GM23338 (cell line): Measurements from ENCODE around the gene TIMP3. TPM values are rescaled to one million over a fixed set of nuclear protein-coding genes. Genes with fewer than 3 reads are reported as not detected.

Experiments
- ATAC-seq: fragments of 200-7000 bp; cut with Tn5 transposase; 3 replicates; pipeline ENCODE4 v1.9.1; 2020
- DNase-seq: peaks from one replicate; pipeline ENCODE4 v3.0.0-alpha.2; 2015; ENCODE audit warnings: low spot score
- H2AFZ ChIP-seq: fragments of 200-600 bp; sonication (generic); 2 replicates; pipeline ENCODE4 v1.8.0; 2016; ENCODE audit warnings: antibody characterized with exemption, mild to moderate bottlenecking, moderate library complexity
- H3F3A ChIP-seq: fragments of 200-600 bp; sonication (generic); replicated peaks from 2 replicates; pipeline ENCODE4 v1.8.0; 2017; ENCODE audit warnings: antibody characterized with exemption, mixed run types, low read depth
- H3K27ac ChIP-seq: fragments of 200-600 bp; sonication (generic); 2 replicates; pipeline ENCODE4 v1.6.1; 2016; ENCODE audit warnings: low read depth
- H3K27me3 ChIP-seq: fragments of 200-600 bp; sonication (generic); 2 replicates; pipeline ENCODE4 v1.8.0; 2016; ENCODE audit warnings: mild to moderate bottlenecking, mixed run types, moderate library complexity; ENCODE audit not compliant: insufficient read depth
- H3K36me3 ChIP-seq: fragments of 200-600 bp; sonication (generic); 2 replicates; pipeline ENCODE4 v1.8.0; 2016; ENCODE audit warnings: mild to moderate bottlenecking; ENCODE audit not compliant: insufficient read depth
- H3K4me1 ChIP-seq: fragments of 200-600 bp; sonication (generic); 2 replicates; pipeline ENCODE4 v1.8.0; 2016; ENCODE audit warnings: mild to moderate bottlenecking, moderate library complexity; ENCODE audit not compliant: insufficient read depth
- H3K4me2 ChIP-seq: fragments of 200-600 bp; sonication (generic); 2 replicates; pipeline ENCODE4 v1.7.1; 2017; ENCODE audit warnings: mixed run types
- H3K4me3 ChIP-seq: fragments of 200-600 bp; sonication (generic); 2 replicates; pipeline ENCODE4 v1.6.1; 2016; ENCODE audit warnings: mixed run types
- H3K79me2 ChIP-seq: fragments of 200-600 bp; sonication (generic); replicated peaks from 2 replicates; pipeline ENCODE4 v1.8.0; 2017; ENCODE audit warnings: mild to moderate bottlenecking; ENCODE audit not compliant: insufficient read depth
- H3K9me2 ChIP-seq: fragments of 200-600 bp; sonication (generic); 2 replicates; pipeline ENCODE4 v1.8.0; 2017; ENCODE audit not compliant: insufficient read depth
- H4K20me1 ChIP-seq: fragments of 200-600 bp; sonication (generic); replicated peaks from 2 replicates; pipeline ENCODE4 v1.8.0; 2017; ENCODE audit warnings: mild to moderate bottlenecking; ENCODE audit not compliant: insufficient read depth
- H3K27ac Mint-ChIP-seq: 2 replicates; pipeline ENCODE4 v1.8.0; 2020; ENCODE audit warnings: inconsistent platforms, mild to moderate bottlenecking, moderate library complexity, mixed read lengths
- H3K27me3 Mint-ChIP-seq: 3 replicates; pipeline ENCODE4 v1.8.0; 2022; ENCODE audit warnings: low read depth, mild to moderate bottlenecking, moderate library complexity, mixed read lengths, inconsistent platforms; ENCODE audit not compliant: insufficient read depth, poor library complexity
- H3K36me3 Mint-ChIP-seq: 3 replicates; pipeline ENCODE4 v1.8.0; 2021; ENCODE audit warnings: low read depth, mild to moderate bottlenecking, inconsistent platforms, moderate library complexity, mixed read lengths
- H3K4me1 Mint-ChIP-seq: 3 replicates; pipeline ENCODE4 v1.8.0; 2020; ENCODE audit warnings: mild to moderate bottlenecking, inconsistent platforms, mixed read lengths
- H3K4me3 Mint-ChIP-seq: 3 replicates; pipeline ENCODE4 v1.8.0; 2021; ENCODE audit warnings: moderate library complexity, mild to moderate bottlenecking, inconsistent platforms, mixed read lengths
- H3K9me3 Mint-ChIP-seq: 3 replicates; pipeline ENCODE4 v1.8.0; 2020; ENCODE audit warnings: moderate library complexity, mild to moderate bottlenecking, inconsistent platforms, mixed read lengths
- CREB1 ChIP-seq: fragments of 250-450 bp; sonication (Bioruptor Pico); IDR thresholded peaks from 2 replicates; pipeline ENCODE4 v1.5.0; 2020; ENCODE audit warnings: low read depth, mild to moderate bottlenecking, moderate library complexity
- CTCF ChIP-seq, 2 experiments: fragments of 200-600 bp in 1 of 2; sonication (generic) in 1 of 2; conservative IDR thresholded peaks; 2 replicates each; pipeline versions ENCODE4 v1.5.1 to v1.6.1; 2016 to 2017; ENCODE audit warnings: antibody characterized with exemption in 2 of 2, low read depth in 2 of 2, mild to moderate bottlenecking in 2 of 2, moderate library complexity in 1 of 2
- ETS1 ChIP-seq: IDR thresholded peaks from 2 replicates; pipeline ENCODE4 v1.6.1; 2016; ENCODE audit warnings: antibody characterized with exemption
- EZH2 ChIP-seq: fragments of 200-600 bp; sonication (generic); IDR thresholded peaks from one replicate; pipeline ENCODE4 v1.8.0; 2017; ENCODE audit warnings: antibody characterized with exemption, mild to moderate bottlenecking, low read depth; ENCODE audit not compliant: unreplicated experiment
- EZH2phosphoT487 ChIP-seq: fragments of 200-600 bp; sonication (generic); IDR thresholded peaks from one replicate; pipeline ENCODE4 v1.8.1; 2018; ENCODE audit warnings: antibody characterized with exemption; ENCODE audit not compliant: unreplicated experiment
- JUNB ChIP-seq: IDR thresholded peaks from one replicate; pipeline ENCODE4 v1.6.1; 2016; ENCODE audit warnings: antibody characterized with exemption; ENCODE audit not compliant: unreplicated experiment
- NANOG ChIP-seq: IDR thresholded peaks from 2 replicates; pipeline ENCODE4 v1.6.1; 2016; ENCODE audit warnings: antibody characterized with exemption, borderline replicate concordance
- POLR2AphosphoS5 ChIP-seq: IDR thresholded peaks from 2 replicates; pipeline ENCODE4 v1.6.1; 2016; ENCODE audit warnings: antibody characterized with exemption, low read depth
- REST ChIP-seq: IDR thresholded peaks from one replicate; pipeline ENCODE4 v1.6.1; 2018; ENCODE audit warnings: antibody characterized with exemption; ENCODE audit not compliant: unreplicated experiment
- STAT1 ChIP-seq: IDR thresholded peaks from one replicate; pipeline ENCODE4 v1.6.1; 2016; ENCODE audit warnings: antibody characterized with exemption; ENCODE audit not compliant: unreplicated experiment
- ZNF114 ChIP-seq: fragments of 250-450 bp; sonication (Bioruptor Pico); IDR thresholded peaks from 2 replicates; pipeline ENCODE4 v1.5.0; 2020; ENCODE audit warnings: mild to moderate bottlenecking, moderate library complexity
- ZNF331 ChIP-seq: fragments of 250-450 bp; sonication (Bioruptor Pico); IDR thresholded peaks from 2 replicates; pipeline ENCODE4 v1.5.0; 2020; ENCODE audit warnings: low read depth, mild to moderate bottlenecking, moderate library complexity
- polyA plus RNA-seq: library from polyadenylated mRNA; unstranded; fragments of >200 nt; fragmentation: Nextera tagmentation; extraction: Ambion mirVana; gene quantifications from 2 replicates; pipeline ENCODE4 v1.2.1, GENCODE V29; 2016
- total RNA-seq: library from RNA; depleted of rRNA; stranded (reverse); fragments of >200 nt; shearing (Covaris generic); gene quantifications from 2 replicates; pipeline ENCODE4 v1.2.3, GENCODE V29; 2014

The TIMP3 gene
- total and polyA plus RNA-seq, 2 experiments from 2014 or later, result 1.4 to 4.3 TPM

GRCh38 chr22:32802237-32802765 lies 796 bp downstream of the TIMP3 start:
- Histone ChIP-seq H3K9me2 (no peaks in the 10 kb centered on the region), H3K4me1 (peaks cover 31% of the 10 kb centered on the region), H2AFZ (no peak overlapping the region), H3F3A (no peaks in the 10 kb centered on the region), H3K27ac (no peak overlapping the region), H3K27me3 (peaks cover 35% of the 10 kb centered on the region), H3K36me3 (no peaks in the 10 kb centered on the region), H4K20me1 (peaks cover 37% of the 10 kb centered on the region), H3K4me3 (peak overlapping the region; percentile 72), H3K4me2 (peak overlapping the region; percentile 93), H3K79me2 (no peaks in the 10 kb centered on the region; the same call in 1 of the 2 replicates)
- Mint-ChIP-seq H3K4me3 (peak overlapping the region; percentile 75), H3K27ac (no peak overlapping the region), H3K36me3 (no peaks in the 10 kb centered on the region), H3K27me3 (peaks cover 38% of the 10 kb centered on the region), H3K4me1 (peaks cover 45% of the 10 kb centered on the region), H3K9me3 (no peaks in the 10 kb centered on the region)
- TF ChIP-seq EZH2 (peak; percentile 20), CTCF (conservative IDR thresholded peaks at IDR 0.05; ENCODE audit: low read depth in 2 of 2) (no peak), NANOG (no peak), CREB1 (no peak), EZH2phosphoT487 (no peak), JUNB (no peak)
- ATAC-seq, result no peak
- DNase-seq, result no peak

- peaks cover 38% of the 10 kb centered on the region for H3K27me3 Mint-ChIP-seq
- Histone ChIP-seq H3K27me3 (peaks cover 35% of the 10 kb centered on the region), H3K36me3 (no peaks in the 10 kb centered on the region), H3K9me2 (no peaks in the 10 kb centered on the region), H3F3A (no peaks in the 10 kb centered on the region), H3K4me3 (peak overlapping the region; percentile 72), H3K79me2 (no peaks in the 10 kb centered on the region; the same call in 1 of the 2 replicates), H3K4me2 (peak overlapping the region; percentile 93), H3K4me1 (peaks cover 31% of the 10 kb centered on the region), H4K20me1 (peaks cover 37% of the 10 kb centered on the region), H3K27ac (no peak overlapping the region), H2AFZ (no peak overlapping the region)
- ATAC-seq (peak; percentile 2; the same call in 2 of the 3 replicates), DNase-seq (no peak)
- H3K4me3 Mint-ChIP-seq, result peak overlapping the region; percentile 75
- peaks cover 45% of the 10 kb centered on the region for H3K4me1 Mint-ChIP-seq
- H3K9me3 Mint-ChIP-seq, result no peaks in the 10 kb centered on the region
- H3K36me3 Mint-ChIP-seq, result no peaks in the 10 kb centered on the region
- no peak overlapping the region for H3K27ac Mint-ChIP-seq
- TF ChIP-seq EZH2phosphoT487, result no peak
- TF ChIP-seq REST, result no peak
- TF ChIP-seq NANOG, result no peak
- TF ChIP-seq EZH2, result no peak
- TF ChIP-seq JUNB, result no peak
- TF ChIP-seq ZNF114 (CRISPR knock-in tag), result no peak
- no peak for TF ChIP-seq ZNF331
- TF ChIP-seq CTCF (conservative IDR thresholded peaks at IDR 0.05; ENCODE audit: low read depth in 2 of 2), result no peak
- TF ChIP-seq ETS1, result no peak
- no peak for TF ChIP-seq POLR2AphosphoS5
- no peak for TF ChIP-seq STAT1
- no peak for TF ChIP-seq CREB1
Measured at GRCh38 chr22:32803020-32803737, 1.7 kb downstream of the TIMP3 start.
